Measurements from ENCODE around the gene MRM2. TPM values are rescaled to one million over a fixed set of nuclear protein-coding genes. Genes with fewer than 3 reads are reported as not detected.

MRM2 gene
- total RNA-seq, 4 donors from 2014 or later, result 16.0 to 21.9 (median 17.8) TPM

DNA sequence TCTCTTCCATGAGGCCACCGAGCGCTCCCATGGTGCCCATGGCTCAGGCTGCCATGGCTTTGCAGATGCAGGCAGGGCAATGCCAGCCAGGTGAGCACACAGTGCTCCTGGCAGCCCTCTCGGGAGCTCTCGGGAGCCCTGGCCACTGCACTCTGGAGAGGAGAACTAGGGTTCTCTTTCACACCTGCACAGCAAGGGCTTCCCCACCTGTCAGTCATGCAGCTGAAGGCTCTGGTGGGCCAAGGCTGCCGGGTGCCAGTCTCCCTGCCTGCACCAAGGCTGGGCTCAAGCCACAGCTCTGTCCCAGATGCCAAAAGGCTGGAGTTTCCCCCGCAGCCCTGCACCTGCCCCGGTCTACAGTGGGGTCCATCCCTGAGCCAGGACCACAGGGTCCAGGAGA lies 32.7 kb upstream of the MRM2 start:
- no peak overlapping the region for H3K27ac ChIP-seq
- H3K36me3 ChIP-seq, result peaks cover 0 to 72% of the 10 kb centered on the region in 2 donors
- ATAC-seq, result no peak
- no peaks in the 10 kb centered on the region for H3K9me3 ChIP-seq
- no CpG with 5 or more reads among the region's 7 CpGs for WGBS, 2 donors (ENCODE audit: low coverage in 1 of 2)
- TF ChIP-seq EP300 (IDR thresholded peaks at IDR 0.05) (no peak), POLR2AphosphoS5 (IDR thresholded peaks at IDR 0.05) (no peak), POLR2A (IDR thresholded peaks at IDR 0.05) (no peak)
- TF ChIP-seq, protein P1, sequence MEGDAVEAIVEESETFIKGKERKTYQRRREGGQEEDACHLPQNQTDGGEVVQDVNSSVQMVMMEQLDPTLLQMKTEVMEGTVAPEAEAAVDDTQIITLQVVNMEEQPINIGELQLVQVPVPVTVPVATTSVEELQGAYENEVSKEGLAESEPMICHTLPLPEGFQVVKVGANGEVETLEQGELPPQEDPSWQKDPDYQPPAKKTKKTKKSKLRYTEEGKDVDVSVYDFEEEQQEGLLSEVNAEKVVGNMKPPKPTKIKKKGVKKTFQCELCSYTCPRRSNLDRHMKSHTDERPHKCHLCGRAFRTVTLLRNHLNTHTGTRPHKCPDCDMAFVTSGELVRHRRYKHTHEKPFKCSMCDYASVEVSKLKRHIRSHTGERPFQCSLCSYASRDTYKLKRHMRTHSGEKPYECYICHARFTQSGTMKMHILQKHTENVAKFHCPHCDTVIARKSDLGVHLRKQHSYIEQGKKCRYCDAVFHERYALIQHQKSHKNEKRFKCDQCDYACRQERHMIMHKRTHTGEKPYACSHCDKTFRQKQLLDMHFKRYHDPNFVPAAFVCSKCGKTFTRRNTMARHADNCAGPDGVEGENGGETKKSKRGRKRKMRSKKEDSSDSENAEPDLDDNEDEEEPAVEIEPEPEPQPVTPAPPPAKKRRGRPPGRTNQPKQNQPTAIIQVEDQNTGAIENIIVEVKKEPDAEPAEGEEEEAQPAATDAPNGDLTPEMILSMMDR (IDR thresholded peaks at IDR 0.05), result no peak
- H3K4me1 ChIP-seq, result no peaks in the 10 kb centered on the region
- H3K27me3 ChIP-seq, result no peaks in the 10 kb centered on the region
- no peak overlapping the region for H3K4me3 ChIP-seq

DNA sequence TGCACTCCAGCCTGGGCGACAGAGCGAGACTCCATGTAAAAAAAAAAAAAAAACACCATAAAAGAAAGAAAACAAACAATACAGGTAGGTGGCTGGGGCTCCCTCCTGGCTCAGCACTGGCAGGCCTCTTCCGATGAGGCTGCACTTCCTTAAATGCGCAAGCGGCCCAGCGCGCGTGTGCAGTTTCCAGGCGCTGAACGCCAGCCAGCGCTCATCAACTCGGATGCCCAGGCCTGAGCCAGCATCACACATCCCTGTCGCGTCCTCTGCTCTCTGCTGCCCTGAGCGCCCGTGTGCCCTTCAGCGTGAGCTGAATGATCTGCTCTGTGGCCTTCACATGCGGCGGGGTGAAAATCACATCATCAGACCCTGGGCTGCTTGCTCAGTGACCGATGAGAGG lies 31.9 kb upstream of the MRM2 start:
- Histone ChIP-seq H3K36me3 (peaks cover 0 to 72% of the 10 kb centered on the region in 2 donors), H3K9me3 (no peaks in the 10 kb centered on the region), H3K27me3 (no peaks in the 10 kb centered on the region), H3K4me3 (no peak overlapping the region), H3K4me1 (no peaks in the 10 kb centered on the region), H3K27ac (no peak overlapping the region)
- WGBS, 2 donors (ENCODE audit: low coverage in 1 of 2), result 98% methylated on average over 10 to 12 of the region's 20 CpGs
- ATAC-seq, result no peak
- TF ChIP-seq POLR2A (IDR thresholded peaks at IDR 0.05), result no peak
- no peak for TF ChIP-seq EP300 (IDR thresholded peaks at IDR 0.05)
- TF ChIP-seq, protein P1 (IDR thresholded peaks at IDR 0.05), result no peak
- TF ChIP-seq POLR2AphosphoS5 (IDR thresholded peaks at IDR 0.05), result no peak

DNA sequence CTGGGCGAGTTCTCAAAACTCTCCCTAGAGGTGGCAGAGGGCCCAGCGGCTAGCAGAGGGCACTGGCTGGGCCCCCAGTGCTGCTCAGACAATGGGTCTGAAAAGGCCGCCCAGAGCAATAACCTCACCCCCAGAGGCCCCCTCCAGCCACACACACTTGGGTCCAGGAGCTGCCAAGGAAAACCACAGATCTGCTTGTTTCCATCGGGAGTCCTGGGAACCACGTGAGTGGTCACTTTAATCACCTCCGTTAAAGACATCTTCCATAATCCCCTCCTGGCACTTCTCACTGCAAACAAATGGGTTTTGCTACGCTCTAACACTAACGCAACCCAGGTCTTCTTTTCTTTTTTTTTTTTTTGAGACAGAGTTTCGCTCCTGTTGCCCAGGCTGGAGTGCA lies 30.0 kb upstream of the MRM2 start:
- Histone ChIP-seq H3K27ac (no peak overlapping the region), H3K36me3 (peaks cover 0 to 64% of the 10 kb centered on the region in 2 donors), H3K4me1 (no peaks in the 10 kb centered on the region), H3K27me3 (no peaks in the 10 kb centered on the region), H3K4me3 (no peak overlapping the region), H3K9me3 (no peaks in the 10 kb centered on the region)
- no peak for TF ChIP-seq EP300 (IDR thresholded peaks at IDR 0.05)
- 72 to 86% methylated on average over 4 to 5 of the region's 9 CpGs for WGBS, 2 donors (ENCODE audit: low coverage in 1 of 2)
- no peak for ATAC-seq

DNA sequence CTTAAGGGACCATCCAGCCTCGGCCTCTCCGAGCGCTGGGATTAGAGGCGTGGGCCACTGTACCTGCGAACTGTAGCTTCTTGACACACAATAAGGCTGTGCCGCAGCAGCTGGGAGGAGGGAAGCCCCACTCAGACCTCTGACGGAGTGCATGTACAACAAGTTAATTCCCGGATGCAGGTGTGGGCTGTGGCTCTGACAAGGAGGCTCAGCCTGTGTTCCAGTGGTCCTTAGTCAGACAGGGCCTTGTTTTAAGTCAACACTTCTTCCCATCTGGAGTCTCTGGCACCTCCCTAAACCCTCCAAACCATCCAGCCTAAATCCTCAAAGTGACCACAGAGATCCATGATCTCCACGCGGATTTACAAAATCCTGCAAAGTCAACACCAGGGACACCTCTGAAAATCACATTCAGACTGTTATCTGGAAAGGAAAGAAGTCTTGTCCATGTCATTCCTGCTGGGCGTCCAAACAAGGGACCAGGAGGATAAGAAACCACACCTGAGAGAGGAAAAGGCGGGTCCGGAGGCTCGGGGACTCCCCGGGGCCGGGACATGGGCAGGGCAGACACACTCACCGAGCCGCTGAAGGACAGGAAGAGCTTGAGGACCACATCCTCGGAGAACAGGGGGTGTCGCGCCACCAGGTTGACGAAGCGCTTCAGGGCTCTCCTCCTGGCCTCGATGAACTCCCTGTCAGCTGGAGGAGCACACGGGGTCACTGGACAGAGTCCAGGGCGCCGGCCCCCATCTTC lies 29.4 kb upstream of the MRM2 start:
- WGBS, 2 donors (ENCODE audit: low coverage in 1 of 2), result 81 to 89% methylated on average over 5 to 10 of the region's 27 CpGs
- no peak for ATAC-seq
- H3K27me3 ChIP-seq, result no peaks in the 10 kb centered on the region
- TF ChIP-seq POLR2AphosphoS5 (IDR thresholded peaks at IDR 0.05) (no peak), POLR2A (IDR thresholded peaks at IDR 0.05) (no peak), EP300 (IDR thresholded peaks at IDR 0.05) (no peak)
- TF ChIP-seq, protein P1 (IDR thresholded peaks at IDR 0.05), result no peak
- no peaks in the 10 kb centered on the region for H3K9me3 ChIP-seq
- no peak overlapping the region for H3K4me3 ChIP-seq
- H3K27ac ChIP-seq, result no peak overlapping the region
- peaks cover 0 to 58% of the 10 kb centered on the region in 2 donors for H3K36me3 ChIP-seq
- H3K4me1 ChIP-seq, result no peaks in the 10 kb centered on the region

DNA sequence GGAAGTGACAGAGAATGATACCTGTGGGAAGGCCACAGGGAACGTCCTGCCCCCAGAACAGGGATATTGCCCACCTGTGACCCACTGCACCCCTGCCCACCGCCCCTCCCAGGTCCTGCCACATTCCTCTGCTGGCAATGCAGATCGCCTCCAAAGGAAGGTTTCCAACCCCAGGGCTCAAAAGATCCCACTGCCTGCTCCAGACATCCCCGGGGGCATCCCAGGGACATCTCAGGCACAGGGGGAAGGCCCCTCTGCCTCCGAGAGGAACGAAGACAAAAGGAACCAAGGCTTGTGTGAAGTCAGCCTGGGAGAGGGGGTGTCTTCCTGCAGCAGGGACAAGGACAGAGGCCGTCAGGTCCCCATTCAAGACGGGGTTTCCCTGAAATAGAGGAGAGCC lies 28.5 kb upstream of the MRM2 start:
- TF ChIP-seq POLR2AphosphoS5 (IDR thresholded peaks at IDR 0.05), result no peak
- TF ChIP-seq, protein P1 (IDR thresholded peaks at IDR 0.05), result no peak
- TF ChIP-seq EP300 (IDR thresholded peaks at IDR 0.05), result no peak
- no peak for TF ChIP-seq POLR2A (IDR thresholded peaks at IDR 0.05)
- 83% methylated on average over 2 of the region's 8 CpGs; no CpG with 5 or more reads in 1 of the 2 donors for WGBS, 2 donors (ENCODE audit: low coverage in 1 of 2)
- no peak for ATAC-seq
- peaks cover 0 to 50% of the 10 kb centered on the region in 2 donors for H3K36me3 ChIP-seq
- H3K27ac ChIP-seq, result no peak overlapping the region
- no peaks in the 10 kb centered on the region for H3K9me3 ChIP-seq
- H3K4me1 ChIP-seq, result no peaks in the 10 kb centered on the region
- H3K4me3 ChIP-seq, result no peak overlapping the region
- H3K27me3 ChIP-seq, result no peaks in the 10 kb centered on the region

All from gastroesophageal sphincter (tissue), 4 donors.